ENCODE measurements around the gene S100A14.
A peak's percentile ranks its signal among the peaks of the same experiment; 100 is the strongest.
"Not testable (repeated sequence)": the region's sequence is repeated elsewhere in the genome, so short reads cannot be mapped to it uniquely, and the experiment has no call there.

Gene S100A14

DNA sequence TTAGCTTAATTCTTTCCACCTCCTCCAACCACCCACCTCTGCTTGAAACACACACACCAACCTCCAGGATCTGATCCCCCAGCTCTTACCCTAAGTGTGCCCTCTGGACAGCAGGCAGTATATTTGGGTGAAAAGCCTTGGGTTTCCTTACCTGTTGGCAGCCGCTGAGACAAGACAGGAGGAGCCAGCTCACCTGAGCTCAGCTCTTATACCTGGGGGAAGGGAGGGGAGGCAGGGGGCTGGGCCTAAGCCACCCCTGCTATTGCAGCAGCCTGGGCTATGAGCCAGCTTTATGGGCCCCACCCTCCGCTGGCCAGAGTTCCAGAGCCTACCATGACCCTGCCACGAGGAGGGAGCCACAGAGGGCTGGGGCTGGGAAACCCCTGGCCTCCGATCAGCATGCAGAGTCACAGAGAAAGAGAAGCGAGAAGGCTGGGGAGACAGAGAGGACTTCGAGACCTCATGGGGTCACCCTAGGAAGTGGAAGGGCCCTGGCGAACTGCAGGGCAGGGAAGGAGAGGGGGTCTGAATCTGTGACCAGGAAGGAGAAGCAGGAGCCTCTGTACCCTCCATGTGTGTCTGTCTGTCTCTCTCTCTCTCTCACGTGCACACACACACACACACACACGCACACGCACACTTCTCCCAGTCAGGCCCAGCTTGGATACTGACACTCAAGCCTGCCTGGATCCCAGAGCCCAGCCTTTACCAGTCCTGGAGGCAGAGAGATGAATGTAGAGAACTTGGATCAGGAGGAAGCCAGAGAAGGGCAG, at the start of gene S100A14:
Gene S100A14, minus strand, starts transcription at position 182 of the 773 bp plus-strand sequence. CDS start 467 bp downstream, outside the sequence.
- no peak for DNase-seq

DNA sequence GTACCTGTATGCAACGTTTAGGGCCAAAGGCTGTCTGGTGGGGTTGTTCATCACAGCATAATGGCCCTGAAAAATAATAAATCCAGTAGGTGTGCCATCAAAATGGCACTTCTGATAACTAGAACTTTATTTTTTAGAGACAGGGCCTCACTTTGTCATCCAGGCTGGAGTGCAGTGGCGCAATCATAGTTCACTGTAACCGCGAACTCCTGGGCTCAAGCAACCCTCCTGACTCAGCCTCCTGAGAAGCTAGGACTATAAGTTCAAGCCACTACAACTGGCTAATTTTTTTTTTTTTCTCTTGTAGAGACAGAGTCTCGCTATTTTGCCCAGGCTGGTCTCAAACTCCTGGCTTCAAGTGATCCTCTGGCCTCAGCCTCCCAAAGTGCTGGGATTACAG, 47.1 kb upstream of the S100A14 start:
- DNase-seq: no peak

DNA sequence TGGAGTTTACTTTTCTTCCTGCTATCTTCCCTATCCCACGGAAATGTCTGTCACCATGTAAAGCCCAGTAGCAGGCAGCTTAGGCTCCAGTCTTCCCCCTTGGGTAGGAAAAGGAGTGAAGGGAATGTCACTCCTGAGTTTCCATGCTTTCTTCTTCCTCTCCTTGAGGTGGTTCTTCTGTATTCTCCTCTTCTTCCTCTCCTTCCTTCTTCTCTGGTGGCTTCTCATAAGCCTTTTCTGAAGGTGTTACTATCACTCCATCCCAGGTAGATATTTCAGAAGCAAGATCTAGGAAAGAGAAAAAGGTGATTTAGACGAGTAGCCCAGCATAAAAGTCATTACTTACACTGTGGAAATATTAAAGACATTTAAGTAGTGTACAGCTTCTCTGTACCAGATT, 46.1 kb upstream of the S100A14 start:
- DNase-seq: no peak

DNA sequence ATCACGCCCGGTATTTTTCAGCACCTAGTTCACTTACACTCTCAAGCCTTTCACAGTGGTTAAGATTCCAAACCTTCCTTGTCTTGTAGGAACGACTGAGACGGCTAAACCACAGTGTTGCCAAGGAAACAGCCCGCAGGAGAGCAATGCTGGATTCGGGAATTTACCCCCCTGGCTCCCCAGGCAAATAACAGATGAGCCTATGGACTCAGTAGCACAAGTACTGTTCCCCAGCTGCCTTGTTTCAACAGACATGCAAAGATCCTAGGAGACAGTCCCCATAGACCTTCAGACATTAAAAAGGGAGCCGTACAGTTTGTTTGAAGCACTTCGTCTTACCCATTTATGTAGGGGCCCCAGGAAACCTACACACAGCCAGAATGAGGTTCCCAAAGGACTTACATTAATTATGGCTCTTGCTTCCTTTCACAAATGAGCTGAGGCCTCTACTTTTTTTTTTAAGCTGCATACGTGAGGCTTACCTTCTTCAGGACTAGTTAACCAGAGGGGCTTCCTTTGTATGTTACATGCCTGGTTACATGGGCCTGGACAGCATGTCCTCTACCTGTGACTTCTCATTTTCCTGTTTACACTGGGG, 45.1 kb upstream of the S100A14 start:
- no peak for DNase-seq

DNA sequence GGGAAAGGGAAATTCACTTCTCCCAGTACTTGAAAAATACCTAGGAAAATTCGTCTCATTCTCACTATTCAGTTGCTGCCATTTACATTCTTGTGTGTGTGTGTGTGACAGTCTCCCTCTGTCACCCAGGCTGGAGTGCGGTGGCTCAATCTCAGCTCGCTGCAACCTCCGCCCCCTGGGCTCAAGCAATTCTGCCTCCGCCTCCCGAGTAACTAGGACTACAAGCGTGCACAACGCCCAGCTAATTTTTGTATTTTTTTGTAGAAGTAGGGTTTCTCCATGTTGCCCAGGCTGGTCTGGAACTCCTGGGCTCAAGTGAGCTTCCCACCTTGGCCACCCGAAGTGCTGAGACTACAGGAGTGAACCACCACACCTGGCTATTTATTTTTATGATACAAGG, 43.5 kb upstream of the S100A14 start:
- DNase-seq: no peak

DNA sequence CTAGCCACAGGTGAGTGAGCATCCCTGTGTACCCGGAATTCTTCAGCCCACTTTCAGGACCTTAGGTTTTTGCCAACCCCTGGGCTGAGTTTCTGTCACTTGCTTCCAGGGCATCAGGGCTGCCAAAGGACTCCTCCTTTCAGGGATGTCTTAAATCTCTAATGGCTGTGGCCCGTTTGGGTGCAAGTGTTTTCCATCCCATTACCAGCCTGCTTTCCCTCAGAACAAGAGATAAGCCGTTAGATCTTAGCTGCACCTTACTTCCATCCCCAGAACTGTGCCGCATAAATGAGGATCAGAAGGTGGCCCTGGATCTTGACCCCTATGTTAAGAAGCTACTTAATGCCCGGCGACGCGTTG, 43.0 kb upstream of the S100A14 start:
- DNase-seq: no peak

DNA sequence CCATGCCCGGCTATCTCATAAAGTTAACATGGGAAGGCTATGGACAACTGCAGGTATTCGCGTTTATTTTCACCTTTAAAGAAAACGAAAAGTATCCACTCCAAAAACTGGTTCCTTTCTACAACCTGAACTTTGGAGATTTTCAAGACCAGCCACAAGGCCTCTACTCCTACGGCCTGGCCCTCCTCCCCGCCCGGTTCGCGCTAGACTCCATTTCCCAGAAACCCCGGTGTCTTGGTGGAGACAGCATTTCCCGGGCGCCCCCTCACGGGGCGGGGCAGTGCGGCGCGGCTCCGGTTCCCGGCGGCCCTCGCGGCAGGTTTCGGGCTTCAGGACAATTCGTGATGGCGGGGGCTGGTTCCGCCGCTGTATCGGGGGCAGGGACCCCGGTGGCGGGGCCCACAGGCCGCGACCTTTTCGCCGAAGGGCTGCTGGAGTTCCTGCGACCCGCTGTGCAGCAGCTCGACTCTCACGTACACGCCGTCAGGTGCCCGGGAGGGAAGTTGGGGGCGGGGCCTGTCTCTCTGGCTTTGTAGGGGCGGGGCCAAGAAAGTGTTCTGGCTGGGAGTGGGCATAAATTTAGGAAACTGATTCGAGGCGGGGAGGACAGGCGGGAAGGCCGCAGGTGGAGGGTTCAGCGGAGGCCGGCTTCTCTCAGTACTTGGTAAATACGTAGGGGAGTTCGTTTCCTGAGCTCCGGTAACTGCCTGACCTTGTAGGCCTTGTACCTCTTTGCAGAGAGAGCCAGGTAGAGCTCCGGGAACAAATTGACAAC, 42.5 kb upstream of the S100A14 start, which contains the start of gene SNAPIN:
Gene SNAPIN, plus strand, starts transcription at position 304 of the 775 bp plus-strand sequence. Its CDS starts 41 bp downstream, at position 345.
- DNase-seq: peak; percentile 41

DNA sequence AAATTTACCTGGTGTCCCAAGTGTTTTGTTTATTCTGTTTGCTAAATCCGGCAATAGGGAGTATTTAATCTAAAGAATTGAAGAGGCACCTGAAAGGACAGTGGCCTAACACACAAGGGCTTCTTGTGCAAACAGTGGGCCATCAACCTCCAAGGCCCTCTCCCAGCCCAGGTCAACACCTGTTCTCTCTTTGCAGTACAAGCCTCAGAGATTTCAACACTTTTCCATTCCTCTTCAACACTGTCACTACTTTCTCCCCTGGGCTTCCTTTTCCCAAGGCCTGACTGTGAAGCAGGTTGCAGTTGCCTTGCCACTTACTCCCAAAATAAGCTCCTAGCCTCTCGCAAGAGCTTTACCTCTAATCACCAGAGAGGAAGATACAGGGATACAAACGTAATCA, 39.2 kb upstream of the S100A14 start:
- DNase-seq: no peak

DNA sequence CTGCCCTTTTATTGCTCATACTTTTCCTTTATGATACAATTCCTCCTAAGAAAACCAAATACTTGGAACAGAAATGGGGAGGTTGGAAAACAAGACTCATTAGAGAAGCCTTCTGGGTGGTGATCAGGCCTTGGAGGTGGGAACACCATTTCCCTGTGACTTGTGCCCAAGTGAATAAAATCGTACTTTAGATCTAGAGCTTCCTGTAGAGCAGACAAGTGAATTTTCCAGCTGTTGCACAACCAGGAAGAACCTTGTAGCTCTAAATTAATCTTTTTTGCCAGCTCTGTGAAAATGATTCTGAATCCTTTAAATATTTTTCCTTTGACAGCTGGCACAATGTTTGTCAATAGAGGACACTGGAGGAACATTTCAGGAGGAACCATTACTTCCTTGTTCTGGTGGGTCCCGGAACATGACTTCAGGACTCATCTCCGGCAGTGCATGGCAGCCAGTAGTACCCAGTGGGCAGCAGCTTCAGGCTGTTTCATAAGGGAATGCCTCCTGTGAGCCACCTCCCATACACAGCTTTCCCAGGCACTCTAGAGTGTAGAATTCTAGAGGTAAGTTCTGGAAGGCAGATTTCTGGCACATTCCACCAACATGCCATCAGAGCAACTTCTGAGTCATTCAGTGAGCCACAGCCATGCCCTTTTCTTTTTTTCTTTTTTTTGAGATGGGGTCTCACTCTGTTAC, 36.8 kb upstream of the S100A14 start:
- no peak for DNase-seq

DNA sequence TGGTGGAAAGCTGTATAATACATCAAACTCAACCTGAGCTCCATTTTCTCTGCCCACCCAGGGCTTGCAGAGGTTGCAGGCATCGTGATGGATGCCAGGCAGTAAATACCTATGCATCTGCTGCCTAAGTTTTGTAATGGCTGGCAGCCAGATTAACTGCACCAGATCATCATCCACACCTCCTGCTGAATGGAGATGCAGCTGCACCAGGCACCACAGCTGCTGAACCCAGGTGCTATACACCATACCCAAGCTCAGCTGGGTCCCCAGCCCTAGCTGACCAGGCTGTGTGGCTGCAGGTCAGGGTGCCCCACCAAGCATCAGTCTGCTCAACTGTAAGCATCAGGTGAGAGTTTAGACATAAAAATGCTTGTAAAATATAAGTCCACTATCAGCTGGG, 35.6 kb upstream of the S100A14 start:
- DNase-seq: no peak

DNA sequence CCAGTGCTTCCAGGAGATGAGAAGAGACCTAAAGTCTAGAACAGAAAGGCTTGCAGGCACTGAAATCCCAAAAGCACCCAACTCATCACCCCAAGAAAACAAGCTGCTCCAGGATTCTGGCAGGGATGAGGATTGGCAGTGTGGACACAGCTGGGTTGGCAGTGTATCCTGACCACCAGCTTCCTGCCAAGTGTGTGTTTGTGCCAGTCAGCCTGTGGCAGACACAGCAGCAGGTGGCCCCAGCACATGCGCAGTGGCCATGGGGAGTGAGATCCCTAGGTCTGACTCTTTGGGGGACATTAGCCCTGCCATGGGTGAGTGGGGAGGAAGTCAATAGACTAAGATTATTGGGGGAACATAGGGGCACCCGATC, 33.7 kb upstream of the S100A14 start:
- no peak for DNase-seq

DNA sequence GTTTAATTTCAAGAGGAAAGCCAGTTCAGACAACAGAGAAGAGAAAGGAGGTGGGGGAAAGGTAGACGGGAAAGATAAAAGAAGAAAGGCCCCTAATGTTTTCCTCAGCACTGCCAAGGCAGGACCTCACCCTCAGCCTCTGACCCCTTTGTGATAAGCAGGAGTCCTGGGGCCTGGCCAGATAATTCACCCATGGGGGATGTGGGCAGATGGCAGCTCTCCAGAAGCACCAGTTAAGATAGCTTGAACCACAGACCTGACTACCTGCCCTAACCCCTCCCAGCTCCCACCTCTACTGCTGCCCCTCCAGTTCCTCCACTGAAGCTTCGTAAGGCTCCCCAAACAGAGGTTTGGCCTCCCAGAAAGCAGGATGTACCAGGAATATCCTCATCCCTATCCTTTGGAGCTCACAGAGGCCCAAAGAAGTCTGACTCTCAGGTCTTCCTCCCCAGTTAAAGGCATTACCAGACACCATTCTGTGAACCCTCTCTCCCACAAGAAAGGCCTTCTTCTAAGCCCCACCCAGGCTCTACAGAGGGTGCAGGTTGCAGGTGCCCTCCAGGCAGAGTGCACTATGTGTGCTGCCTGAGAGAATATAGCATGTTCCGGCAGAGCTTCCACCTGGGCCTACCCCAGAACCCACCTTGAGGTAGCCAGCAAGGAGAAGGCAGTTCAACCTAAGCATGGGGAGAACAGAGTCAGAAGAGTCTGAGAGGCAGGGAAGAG, 33.2 kb upstream of the S100A14 start:
- no peak for DNase-seq

DNA sequence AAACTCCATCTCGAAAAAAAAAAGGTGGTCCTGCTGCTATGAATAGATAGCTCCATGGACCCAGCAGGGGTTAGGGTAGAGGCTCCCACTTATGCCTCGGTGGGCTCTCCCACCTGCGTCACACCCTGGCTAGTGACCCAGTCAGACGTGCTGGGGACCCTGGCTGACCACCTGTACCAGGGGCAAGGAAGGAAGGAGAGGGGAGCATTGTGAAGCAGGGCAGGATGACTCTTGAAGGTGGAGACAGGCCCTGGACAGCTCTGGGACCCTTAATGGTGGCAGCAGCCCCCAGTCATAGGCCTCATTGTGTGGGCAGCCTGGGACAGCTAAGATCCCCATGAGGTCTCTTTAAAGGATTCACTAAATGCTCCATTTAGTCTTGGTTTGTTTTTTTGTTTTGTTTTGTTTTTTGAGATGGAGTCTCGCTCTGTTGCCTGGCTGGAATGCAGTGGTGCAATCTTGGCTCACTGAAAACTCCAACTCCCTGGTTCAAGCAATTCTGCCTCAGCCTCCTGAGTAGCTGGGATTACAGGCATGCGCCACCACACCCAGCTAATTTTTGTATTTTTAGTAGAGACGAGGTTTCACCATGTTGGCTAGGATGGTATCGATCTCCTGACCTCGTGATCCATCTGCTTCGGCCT, 32.0 kb upstream of the S100A14 start:
- no peak for DNase-seq

DNA sequence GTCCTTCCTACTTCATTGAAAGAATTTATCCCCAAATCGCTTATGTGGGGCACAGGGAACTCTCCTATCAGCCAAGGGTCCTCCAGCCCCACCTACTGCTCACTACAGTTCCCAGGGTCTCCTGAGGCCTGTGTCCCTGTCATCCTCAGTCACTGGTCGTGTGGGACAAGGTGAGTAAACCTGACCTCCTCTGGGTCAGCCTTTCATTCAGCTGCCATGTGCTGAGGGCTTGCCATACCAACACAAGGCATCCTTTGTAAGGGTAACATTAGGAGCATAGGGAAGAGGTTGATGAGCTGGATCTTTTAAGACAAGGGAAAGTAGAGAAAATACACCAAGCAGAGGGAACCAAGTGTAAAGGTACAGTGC, 31.2 kb upstream of the S100A14 start:
- DNase-seq: no peak

DNA sequence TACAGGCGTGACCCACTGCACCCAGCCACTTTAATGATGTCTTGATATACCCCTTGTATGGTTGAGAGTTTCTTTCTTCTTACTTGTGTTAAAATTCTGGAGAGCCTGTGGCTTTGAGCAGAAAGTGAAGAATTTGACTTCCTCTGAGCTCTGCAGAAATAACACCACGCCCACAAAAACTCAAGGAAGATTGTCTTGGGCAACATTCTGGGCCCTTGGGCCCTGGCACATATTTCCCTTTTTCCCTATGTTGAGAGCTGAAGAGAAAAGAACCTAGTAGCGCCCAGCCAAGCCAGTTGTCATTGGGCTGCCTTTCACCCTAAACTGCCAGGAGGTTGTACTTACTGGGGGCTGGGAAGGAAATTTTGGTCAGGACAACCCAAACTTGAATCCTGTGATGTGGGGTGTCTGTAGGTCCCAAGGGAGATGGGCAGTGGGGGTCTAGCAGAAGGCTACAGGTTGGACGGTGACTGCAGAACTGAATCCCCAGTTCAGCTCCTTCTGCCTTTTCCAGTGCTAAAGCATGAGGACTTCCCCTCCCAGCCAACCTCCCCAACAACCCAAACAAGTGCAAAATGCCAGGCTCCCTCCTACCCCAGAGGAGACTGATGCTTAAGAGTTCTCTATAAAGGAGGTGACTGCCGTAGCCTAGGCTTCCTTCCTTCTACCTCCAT, 30.7 kb upstream of the S100A14 start:
- no peak for DNase-seq

DNA sequence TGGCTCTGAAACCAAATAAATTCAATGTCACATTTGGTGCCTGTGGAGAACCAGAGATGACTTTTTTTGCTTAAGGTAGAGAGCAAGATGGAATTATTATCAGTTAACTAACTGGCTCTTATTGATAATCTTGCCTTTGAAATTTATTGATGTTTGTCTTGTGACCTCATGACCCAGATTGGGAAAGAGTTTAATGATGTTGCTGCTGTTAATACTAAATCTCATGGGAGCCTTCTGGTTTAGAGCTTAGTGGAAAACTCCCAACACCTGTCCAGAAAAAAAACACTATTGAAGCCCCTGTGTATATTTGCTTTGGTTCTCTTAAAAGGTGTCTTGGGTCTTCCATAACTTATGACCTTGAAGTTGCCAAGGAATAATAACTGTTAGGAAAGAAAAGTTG, 27.7 kb upstream of the S100A14 start:
- DNase-seq: no peak

DNA sequence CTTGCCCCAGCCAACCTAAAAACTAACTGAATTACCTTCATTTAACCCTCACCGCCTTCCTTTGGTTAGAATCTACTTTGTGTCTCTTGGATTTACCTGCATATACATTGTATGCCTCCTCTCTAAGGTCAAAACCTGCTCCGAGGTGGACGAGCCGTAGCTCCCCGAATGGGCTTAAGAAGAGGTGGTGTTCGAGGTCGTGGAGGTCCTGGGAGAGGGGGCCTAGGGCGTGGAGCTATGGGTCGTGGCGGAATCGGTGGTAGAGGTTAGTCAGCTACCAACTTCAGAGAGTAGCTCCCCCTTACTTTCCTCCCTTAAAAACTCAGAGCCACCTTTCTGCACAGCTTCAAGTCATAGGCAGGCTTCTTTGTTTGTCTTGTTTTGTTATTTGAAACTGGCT, 27.0 kb upstream of the S100A14 start:
- no peak for DNase-seq

DNA sequence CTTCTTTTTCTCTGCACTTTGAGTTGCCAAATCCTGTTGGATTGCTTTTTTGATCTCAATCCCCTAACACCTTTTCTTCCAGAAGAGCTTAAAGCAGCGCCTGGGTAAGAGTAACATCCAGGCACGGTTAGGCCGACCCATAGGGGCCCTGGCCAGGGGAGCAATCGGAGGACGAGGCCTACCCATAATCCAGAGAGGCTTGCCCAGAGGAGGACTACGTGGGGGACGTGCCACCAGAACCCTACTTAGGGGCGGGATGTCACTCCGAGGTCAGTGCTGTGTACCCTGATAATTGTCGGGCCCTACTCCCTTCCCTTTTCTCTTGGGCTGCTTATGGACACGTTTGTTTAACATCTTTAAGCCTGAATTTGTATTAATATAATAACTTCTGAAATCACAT, 26.0 kb upstream of the S100A14 start:
- DNase-seq: no peak

DNA sequence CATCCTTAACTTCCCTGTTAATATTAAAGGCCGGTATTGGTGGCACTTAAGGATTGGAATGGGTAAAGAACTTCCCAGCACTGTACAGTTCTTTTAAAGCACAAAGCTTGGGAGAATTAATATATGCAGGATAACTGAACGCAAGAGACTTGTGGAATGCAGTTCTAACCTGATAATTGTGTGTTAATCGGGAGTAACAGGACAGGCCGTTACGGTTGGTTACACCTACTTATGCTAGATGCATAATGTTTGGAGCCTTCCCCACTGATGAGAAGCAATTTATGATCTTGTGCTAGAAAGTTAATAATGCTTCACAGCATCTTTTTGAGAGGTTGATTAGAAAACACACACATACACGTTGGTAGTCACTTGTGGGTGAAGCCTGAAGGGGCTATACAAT, 24.7 kb upstream of the S100A14 start:
- DNase-seq: no peak

DNA sequence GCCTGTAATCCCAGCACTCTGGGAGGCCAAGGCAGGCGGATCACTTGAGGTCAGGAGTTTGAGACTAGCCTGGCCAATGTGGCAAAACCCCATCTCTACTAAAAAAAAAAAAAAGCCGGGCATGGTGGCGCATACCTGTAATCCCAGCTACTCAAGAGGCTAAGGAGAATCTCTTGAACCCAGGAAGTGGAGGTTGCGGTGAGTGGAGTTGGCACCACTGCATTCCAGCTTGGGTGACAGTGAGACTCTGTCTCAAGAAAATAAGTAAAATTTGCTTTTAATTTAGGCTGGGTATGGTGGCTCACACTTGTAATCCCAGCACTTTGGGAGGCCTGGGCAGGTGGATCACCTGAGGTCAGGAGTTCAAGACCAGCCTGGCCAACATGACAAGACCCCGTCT, 24.1 kb upstream of the S100A14 start:
- not testable (repeated sequence) for DNase-seq

DNA sequence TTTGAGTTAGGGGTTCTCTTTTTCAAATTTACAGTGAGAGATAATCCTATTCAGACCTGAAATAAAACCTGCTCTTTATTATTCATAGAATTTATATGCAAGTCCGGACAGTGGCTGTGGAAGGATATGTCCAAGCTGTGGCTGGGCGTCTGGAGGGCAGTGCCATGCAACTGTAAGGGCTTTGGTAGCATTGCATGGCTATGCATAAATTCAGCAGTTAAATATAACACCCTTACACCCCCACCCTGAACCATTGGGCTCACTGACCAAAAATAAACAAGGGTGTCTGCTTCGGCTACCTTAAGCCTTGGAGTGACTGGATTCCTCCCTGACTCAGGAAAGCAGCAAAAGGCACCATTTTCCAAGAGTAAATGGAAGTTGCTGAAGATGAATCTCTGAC, 23.2 kb upstream of the S100A14 start:
- DNase-seq: no peak

DNA sequence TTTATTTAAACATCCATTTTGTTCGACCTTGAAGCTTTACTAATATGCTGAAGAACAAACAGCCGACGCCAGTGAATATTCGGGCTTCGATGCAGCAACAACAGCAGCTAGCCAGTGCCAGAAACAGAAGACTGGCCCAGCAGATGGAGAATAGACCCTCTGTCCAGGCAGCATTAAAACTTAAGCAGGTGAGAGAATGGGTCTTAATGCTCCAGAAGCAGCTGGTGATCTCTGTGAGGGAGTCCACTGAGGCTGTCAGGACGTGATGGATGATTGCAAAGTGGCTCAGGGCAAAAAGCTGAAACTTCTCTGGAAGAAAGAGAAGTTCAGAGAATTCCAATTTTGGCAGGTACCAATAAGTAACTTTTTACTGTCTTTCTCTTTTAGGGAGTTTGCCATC, 22.1 kb upstream of the S100A14 start:
- no peak for DNase-seq
